ENCODE measurements around the gene ZNF532.

Gene ZNF532

DNA sequence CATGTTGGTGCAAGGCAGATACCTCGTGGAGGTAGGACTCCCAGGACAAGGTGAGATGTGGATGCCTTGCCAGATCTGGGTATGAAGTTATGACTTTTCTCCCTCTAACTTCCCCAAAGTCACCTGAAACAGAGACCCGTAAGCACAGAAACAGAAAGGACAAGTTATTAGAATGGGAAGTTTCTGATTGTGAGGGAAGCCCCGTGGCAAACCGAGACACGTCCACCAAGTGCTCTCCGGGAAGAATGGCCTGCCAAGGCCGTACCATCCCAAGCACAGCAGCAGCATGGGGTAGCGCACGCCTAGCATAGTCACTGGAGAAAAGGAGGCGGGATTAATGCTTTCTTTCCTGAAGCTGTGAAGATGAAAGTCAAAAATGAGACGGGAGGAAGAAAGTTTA lies 110.6 kb downstream of the ZNF532 start:
- peaks cover 11% of the 10 kb centered on the region for H3K27me3 Mint-ChIP-seq
- H3K4me3 Mint-ChIP-seq, result peak overlapping the region; percentile 53
- ATAC-seq (no peak), DNase-seq (no peak)
- H3K4me1 Mint-ChIP-seq, result peaks cover 6% of the 10 kb centered on the region
- H3K27ac Mint-ChIP-seq, result peak overlapping the region; percentile 88
- no peaks in the 10 kb centered on the region for H3K9me3 Mint-ChIP-seq
- H3K36me3 Mint-ChIP-seq (ENCODE audit: low read depth), result no peaks in the 10 kb centered on the region

GRCh38 chr18:58975781-58976180 lies 111.1 kb downstream of the ZNF532 start:
- peaks cover 6% of the 10 kb centered on the region for H3K4me1 Mint-ChIP-seq
- H3K4me3 Mint-ChIP-seq, result no peak overlapping the region

DNA sequence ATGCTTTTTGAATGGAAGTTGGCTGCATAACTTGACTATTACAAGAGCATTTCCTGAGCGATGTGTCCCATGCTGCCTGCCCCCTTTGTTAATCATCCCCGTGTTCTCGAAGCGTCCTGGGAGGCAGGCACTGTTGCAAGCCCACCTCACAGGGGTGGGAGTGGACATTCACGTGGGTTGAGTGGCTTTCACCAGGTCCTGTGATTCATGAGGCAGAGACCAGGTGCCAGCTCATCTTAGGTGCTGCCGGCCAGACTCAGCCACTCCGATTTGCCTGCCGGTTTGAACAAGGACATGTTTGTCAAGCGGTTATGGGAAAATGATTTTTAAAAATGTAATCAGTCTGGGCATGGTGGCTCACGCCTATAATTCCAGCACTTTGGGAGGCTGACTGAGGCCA lies 112.5 kb downstream of the ZNF532 start:
- DNase-seq, result no peak
- no peak overlapping the region for H3K27ac Mint-ChIP-seq
- peaks cover 8% of the 10 kb centered on the region for H3K4me1 Mint-ChIP-seq
- no peak for ATAC-seq
- no peaks in the 10 kb centered on the region for H3K36me3 Mint-ChIP-seq (ENCODE audit: low read depth)
- H3K27me3 Mint-ChIP-seq, result peaks cover 15% of the 10 kb centered on the region
- no peak overlapping the region for H3K4me3 Mint-ChIP-seq
- H3K9me3 Mint-ChIP-seq, result no peaks in the 10 kb centered on the region

More at GRCh38 chr18:58975781-58976180, 111.1 kb downstream of the ZNF532 start:
- ATAC-seq, result no peak
- Mint-ChIP-seq H3K27ac (peak overlapping the region; percentile 88), H3K9me3 (no peaks in the 10 kb centered on the region), H3K27me3 (peaks cover 12% of the 10 kb centered on the region), H3K36me3 (ENCODE audit: low read depth) (no peaks in the 10 kb centered on the region)
- no peak for DNase-seq

- Mint-ChIP-seq H3K4me1 (peaks cover 6% of the 10 kb centered on the region), H3K36me3 (ENCODE audit: low read depth) (no peaks in the 10 kb centered on the region), H3K27ac (no peak overlapping the region), H3K27me3 (peaks cover 15% of the 10 kb centered on the region), H3K4me3 (no peak overlapping the region), H3K9me3 (no peaks in the 10 kb centered on the region)
- no peak for DNase-seq
- ATAC-seq, result no peak
These were observed 113.1 kb downstream of the ZNF532 start for GRCh38 chr18:58977801-58978200.

DNA sequence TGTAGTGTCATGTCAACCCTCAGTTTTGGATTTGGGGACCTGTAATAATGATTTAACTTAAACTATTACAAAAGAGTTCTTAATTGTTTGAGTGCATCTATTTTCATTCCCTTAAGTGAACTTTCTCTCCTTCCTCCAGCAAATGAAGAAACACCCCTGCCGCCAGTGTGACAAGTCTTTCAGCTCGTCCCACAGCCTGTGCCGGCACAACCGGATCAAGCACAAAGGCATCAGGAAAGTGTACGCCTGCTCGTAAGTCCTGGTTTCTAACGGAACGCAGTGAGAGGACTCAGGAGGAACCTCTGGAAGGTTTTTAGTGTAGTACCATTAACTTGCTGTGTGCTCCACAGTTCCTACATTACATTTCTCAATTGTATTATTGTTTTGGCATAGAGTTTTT lies 114.2 kb downstream of the ZNF532 start:
- no peak overlapping the region for H3K27ac Mint-ChIP-seq
- no peaks in the 10 kb centered on the region for H3K9me3 Mint-ChIP-seq
- no peak for DNase-seq
- H3K4me1 Mint-ChIP-seq, result peaks cover 6% of the 10 kb centered on the region
- peaks cover 15% of the 10 kb centered on the region for H3K27me3 Mint-ChIP-seq
- ATAC-seq, result no peak
- no peak overlapping the region for H3K4me3 Mint-ChIP-seq
- H3K36me3 Mint-ChIP-seq (ENCODE audit: low read depth), result no peaks in the 10 kb centered on the region

DNA sequence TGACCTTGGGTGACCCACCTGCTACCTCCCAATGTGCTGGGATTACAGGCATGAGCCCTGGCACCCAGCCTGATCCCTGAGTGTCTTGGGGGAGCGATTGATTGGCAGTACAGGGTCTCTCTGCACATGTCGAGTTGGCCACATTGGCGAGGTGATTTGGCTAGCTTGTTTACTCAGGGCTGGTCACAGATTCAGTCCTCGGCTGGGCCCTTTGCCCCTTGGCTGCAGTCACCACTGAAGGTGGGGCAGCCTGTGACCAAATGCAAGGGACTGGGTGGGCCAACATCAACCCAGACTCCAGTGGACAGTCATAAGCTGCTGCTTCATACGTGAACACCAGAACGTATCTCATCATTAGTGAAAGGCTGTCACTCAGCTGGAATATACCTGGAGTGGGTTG lies 114.9 kb downstream of the ZNF532 start:
- no peak for DNase-seq
- Mint-ChIP-seq H3K27me3 (peaks cover 15% of the 10 kb centered on the region), H3K36me3 (ENCODE audit: low read depth) (no peaks in the 10 kb centered on the region), H3K27ac (no peak overlapping the region), H3K4me1 (peaks cover 6% of the 10 kb centered on the region), H3K9me3 (no peaks in the 10 kb centered on the region), H3K4me3 (no peak overlapping the region)
- no peak for ATAC-seq

- DNase-seq, result no peak
- Mint-ChIP-seq H3K4me3 (no peak overlapping the region), H3K9me3 (no peaks in the 10 kb centered on the region), H3K27me3 (peaks cover 12% of the 10 kb centered on the region), H3K36me3 (ENCODE audit: low read depth) (no peaks in the 10 kb centered on the region), H3K4me1 (peaks cover 2% of the 10 kb centered on the region), H3K27ac (no peak overlapping the region)
- ATAC-seq, result no peak
These were observed 116.3 kb downstream of the ZNF532 start for GRCh38 chr18:58980991-58981390.

DNA sequence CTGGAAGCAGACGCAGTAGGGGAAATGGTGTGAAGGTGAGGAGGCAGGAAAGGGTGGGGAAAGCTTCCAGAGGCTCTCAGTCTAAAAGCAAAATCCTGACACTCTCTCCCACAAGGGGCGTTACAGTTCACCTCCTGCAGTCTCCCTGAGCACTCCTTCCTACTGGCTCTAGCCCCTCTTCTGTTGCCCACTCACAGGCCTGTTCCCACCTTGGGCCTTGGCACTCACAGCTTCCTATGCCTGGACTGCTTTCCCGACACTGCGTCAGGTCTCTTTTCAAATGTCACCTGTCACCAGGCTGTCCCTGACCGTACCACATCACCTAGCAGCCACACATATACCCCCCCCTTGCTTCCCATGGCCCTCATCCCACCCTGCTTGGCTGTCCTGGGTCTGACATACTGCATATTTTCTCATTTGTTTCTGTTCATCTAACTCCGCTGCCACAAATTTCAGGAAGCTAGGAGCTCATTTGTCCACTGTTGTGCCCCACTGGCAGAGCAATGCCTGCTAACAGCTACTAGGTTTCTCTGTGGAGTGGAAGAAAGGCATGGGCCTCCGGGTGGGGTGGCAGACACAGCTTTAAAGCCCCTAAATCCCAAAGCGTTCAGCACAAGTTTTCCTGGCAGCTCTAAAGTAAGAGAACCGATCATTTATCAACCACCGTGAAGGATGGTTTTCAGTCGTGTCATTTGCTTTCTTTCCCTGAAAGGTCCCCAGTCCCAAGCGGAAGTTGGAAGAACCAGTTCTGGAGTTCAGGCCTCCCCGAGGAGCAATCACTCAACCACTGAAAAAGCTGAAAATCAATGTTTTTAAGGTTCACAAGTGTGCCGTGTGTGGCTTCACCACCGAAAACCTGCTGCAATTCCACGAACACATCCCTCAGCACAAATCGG lies 118.8 kb downstream of the ZNF532 start:
- Mint-ChIP-seq H3K27me3 (peaks cover 15% of the 10 kb centered on the region), H3K4me1 (peaks cover 2% of the 10 kb centered on the region), H3K27ac (no peak overlapping the region), H3K36me3 (ENCODE audit: low read depth) (no peaks in the 10 kb centered on the region), H3K9me3 (no peaks in the 10 kb centered on the region), H3K4me3 (no peak overlapping the region)
- DNase-seq (no peak), ATAC-seq (no peak)

GRCh38 chr18:58988600-58988999 lies 123.9 kb downstream of the ZNF532 start:
- peaks cover 20% of the 10 kb centered on the region for H3K27me3 Mint-ChIP-seq
- H3K27ac Mint-ChIP-seq, result no peak overlapping the region
- no peak overlapping the region for H3K4me3 Mint-ChIP-seq
- H3K36me3 Mint-ChIP-seq (ENCODE audit: low read depth), result peaks cover 3% of the 10 kb centered on the region
- DNase-seq, result no peak
- H3K4me1 Mint-ChIP-seq, result peaks cover 23% of the 10 kb centered on the region
- ATAC-seq, result no peak
- H3K9me3 Mint-ChIP-seq, result peaks cover 11% of the 10 kb centered on the region

GRCh38 chr18:58989184-58989759 lies 124.6 kb downstream of the ZNF532 start:
- Mint-ChIP-seq H3K4me3 (no peak overlapping the region), H3K27ac (no peak overlapping the region), H3K9me3 (peaks cover 11% of the 10 kb centered on the region), H3K36me3 (ENCODE audit: low read depth) (peaks cover 3% of the 10 kb centered on the region), H3K4me1 (peaks cover 23% of the 10 kb centered on the region), H3K27me3 (peaks cover 20% of the 10 kb centered on the region)
- ATAC-seq (no peak), DNase-seq (no peak)

DNA sequence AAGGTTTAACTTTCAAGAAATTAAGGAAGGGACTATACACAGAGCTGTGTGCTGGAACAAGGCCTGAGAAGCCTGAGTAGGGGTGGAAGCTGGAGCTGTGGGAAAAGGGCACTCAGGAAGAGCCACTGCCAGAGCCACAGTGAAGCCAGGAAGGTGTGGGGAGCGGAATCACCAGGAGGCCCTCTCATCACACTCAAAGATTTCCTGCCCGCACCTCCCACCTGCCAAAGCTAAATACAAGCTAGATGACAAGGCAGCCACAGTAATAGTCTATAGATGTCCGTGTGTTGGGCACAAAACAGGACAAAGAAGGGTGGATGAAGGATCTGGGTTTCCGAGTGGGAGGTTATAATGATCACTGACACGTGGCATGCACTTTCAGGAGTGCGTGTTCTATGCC lies 126.0 kb downstream of the ZNF532 start:
- no peak for DNase-seq
- peaks cover 23% of the 10 kb centered on the region for H3K4me1 Mint-ChIP-seq
- H3K4me3 Mint-ChIP-seq, result no peak overlapping the region
- no peak for ATAC-seq
- no peak overlapping the region for H3K27ac Mint-ChIP-seq
- peaks cover 3% of the 10 kb centered on the region for H3K36me3 Mint-ChIP-seq (ENCODE audit: low read depth)
- H3K27me3 Mint-ChIP-seq, result peaks cover 23% of the 10 kb centered on the region
- H3K9me3 Mint-ChIP-seq, result peaks cover 11% of the 10 kb centered on the region

DNA sequence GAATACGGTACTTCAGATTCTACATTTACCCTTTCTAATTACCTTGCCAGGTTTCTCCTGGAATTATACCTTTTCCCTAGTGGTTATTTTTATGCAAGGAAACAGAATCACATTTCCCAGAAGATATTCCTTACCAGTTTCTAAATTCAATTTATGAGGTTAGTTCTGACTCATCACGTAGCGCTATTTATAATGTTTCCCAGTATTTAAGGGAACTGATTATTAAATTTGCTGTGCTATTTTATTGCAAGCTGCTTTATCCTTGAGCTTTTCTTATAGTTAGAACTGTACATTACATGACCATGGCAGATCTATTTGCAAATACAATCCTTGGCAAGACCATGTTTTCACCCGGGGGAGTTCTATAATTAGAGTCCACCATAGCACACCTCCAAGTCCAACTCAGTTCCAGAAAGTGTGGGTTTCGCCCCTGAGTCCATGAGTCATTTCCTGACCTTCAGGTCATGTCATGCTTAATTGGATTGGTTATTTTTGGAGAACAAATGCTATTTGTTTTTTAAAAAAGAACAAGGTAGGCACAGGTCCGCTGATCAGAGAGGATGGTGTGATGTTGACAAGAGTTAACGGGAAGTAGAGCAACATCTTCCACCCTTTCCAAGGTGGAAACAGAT lies 126.6 kb downstream of the ZNF532 start:
- no peak overlapping the region for H3K4me3 Mint-ChIP-seq
- DNase-seq (no peak), ATAC-seq (peak; percentile 40)
- H3K4me1 Mint-ChIP-seq, result peaks cover 23% of the 10 kb centered on the region
- H3K27ac Mint-ChIP-seq, result peak overlapping the region; percentile 64
- peaks cover 11% of the 10 kb centered on the region for H3K9me3 Mint-ChIP-seq
- peaks cover 3% of the 10 kb centered on the region for H3K36me3 Mint-ChIP-seq (ENCODE audit: low read depth)
- peaks cover 23% of the 10 kb centered on the region for H3K27me3 Mint-ChIP-seq

- H3K4me3 Mint-ChIP-seq, result no peak overlapping the region
- DNase-seq, result no peak
These were observed 127.9 kb downstream of the ZNF532 start for GRCh38 chr18:58992301-58993231.

GRCh38 chr18:58993260-58993659 lies 128.6 kb downstream of the ZNF532 start:
- peaks cover 20% of the 10 kb centered on the region for H3K27me3 Mint-ChIP-seq
- H3K36me3 Mint-ChIP-seq (ENCODE audit: low read depth), result peaks cover 3% of the 10 kb centered on the region
- H3K4me3 Mint-ChIP-seq, result no peak overlapping the region
- H3K9me3 Mint-ChIP-seq, result peaks cover 11% of the 10 kb centered on the region
- H3K4me1 Mint-ChIP-seq, result peaks cover 23% of the 10 kb centered on the region
- ATAC-seq (no peak), DNase-seq (no peak)
- H3K27ac Mint-ChIP-seq, result no peak overlapping the region

More at GRCh38 chr18:58992301-58993231, 127.9 kb downstream of the ZNF532 start:
- Mint-ChIP-seq H3K4me1 (peaks cover 23% of the 10 kb centered on the region), H3K36me3 (ENCODE audit: low read depth) (peaks cover 3% of the 10 kb centered on the region), H3K27ac (peak overlapping the region; percentile 69), H3K27me3 (peaks cover 20% of the 10 kb centered on the region), H3K9me3 (peaks cover 11% of the 10 kb centered on the region)
- ATAC-seq, result no peak

Measured in activated naive CD8-positive, alpha-beta T cell treated with anti-CD3 and anti-CD28 coated beads, Interleukin-2, amount 50 U/mL, for 24 hours (primary cell).